Fibroblast of lung (primary cell): ENCODE data around the gene GUCA1C. TPM values are rescaled to one million over a fixed set of nuclear protein-coding genes. Genes with fewer than 3 reads are reported as not detected.

ENCODE experiments used
- DNase-seq, 2 donors: peaks; one replicate each; pipeline versions ENCODE4 v3.0.0 to v3.0.0-alpha.2; 2010; ENCODE audit warnings: low read depth in 2 of 2
- H2AFZ ChIP-seq: 2 replicates; pipeline ENCODE4 v1.5.1; 2012; ENCODE audit warnings: low read length, control low read depth, inconsistent platforms
- H3K27ac ChIP-seq: 2 replicates; pipeline ENCODE4 v1.5.1; 2011; ENCODE audit warnings: low read length, control low read depth; ENCODE audit not compliant: insufficient read depth
- H3K27me3 ChIP-seq: 2 replicates; pipeline ENCODE4 v1.5.1; 2011; ENCODE audit warnings: mild to moderate bottlenecking, low read length; ENCODE audit not compliant: control insufficient read depth, insufficient read depth
- H3K36me3 ChIP-seq: 2 replicates; pipeline ENCODE4 v1.5.1; 2011; ENCODE audit warnings: low read length; ENCODE audit not compliant: control insufficient read depth, insufficient read depth
- H3K4me1 ChIP-seq: 2 replicates; pipeline ENCODE4 v1.5.1; 2011; ENCODE audit warnings: low read length; ENCODE audit not compliant: control insufficient read depth, insufficient read depth; ENCODE audit errors: extremely low read depth
- H3K4me2 ChIP-seq: 2 replicates; pipeline ENCODE4 v1.5.1; 2011; ENCODE audit warnings: low read length, control low read depth; ENCODE audit not compliant: insufficient read depth; ENCODE audit errors: extremely low read depth
- H3K4me3 ChIP-seq, 4 experiments: fragments of 200-600 bp in 1 of 4; sonication (generic) in 1 of 4; replicated peaks in 1 of 4; 2 replicates each; pipeline ENCODE4 v1.5.1; 2011 to 2016; ENCODE audit warnings: low read length in 4 of 4, low read depth in 3 of 4, mild to moderate bottlenecking in 3 of 4, control low read depth in 2 of 4, inconsistent platforms in 1 of 4, mixed read lengths in 1 of 4; ENCODE audit not compliant: insufficient read depth in 1 of 4; ENCODE audit errors: control extremely low read depth in 1 of 4
- H3K79me2 ChIP-seq: 2 replicates; pipeline ENCODE4 v1.5.1; 2012; ENCODE audit warnings: mild to moderate bottlenecking, low read length, inconsistent platforms; ENCODE audit not compliant: control insufficient read depth, insufficient read depth
- H3K9ac ChIP-seq: 2 replicates; pipeline ENCODE4 v1.5.1; 2011; ENCODE audit warnings: mild to moderate bottlenecking, low read length, control low read depth; ENCODE audit not compliant: insufficient read depth
- H3K9me3 ChIP-seq: 2 replicates; pipeline ENCODE4 v1.5.1; 2012; ENCODE audit warnings: low read depth, low read length; ENCODE audit not compliant: control insufficient read depth, insufficient read depth
- H4K20me1 ChIP-seq: 2 replicates; pipeline ENCODE4 v1.5.1; 2011; ENCODE audit warnings: low read length; ENCODE audit not compliant: control insufficient read depth, insufficient read depth; ENCODE audit errors: extremely low read depth
- EZH2 ChIP-seq: IDR thresholded peaks from 2 replicates; pipeline ENCODE4 v1.5.1; 2012; ENCODE audit warnings: low read length, control low read depth, mild to moderate bottlenecking; ENCODE audit errors: missing control alignments
- polyA plus RNA-seq, 2 donors: library from polyadenylated mRNA; depleted of rRNA in 1 of 2; stranded (reverse) in 1 of 2; unstranded in 1 of 2; fragments of >200 nt; gene quantifications; 2 replicates each; pipeline ENCODE4 v1.2.1, GENCODE V29; 2011 to 2012; ENCODE audit warnings: missing spikeins in 1 of 2
- total RNA-seq: library from RNA; depleted of rRNA; stranded (reverse); fragments of >200 nt; gene quantifications from 2 replicates; pipeline ENCODE4 v1.2.1, GENCODE V29; 2014
- TF ChIP-seq, protein P1 (sequence below), 2 donors: IDR thresholded peaks in 1 of 2; conservative IDR thresholded peaks in 1 of 2; 1 replicate in 1 of 2; 2 replicates in 1 of 2; pipeline ENCODE4 v1.5.1; 2011 to 2012; ENCODE audit warnings: low read length in 2 of 2, control low read depth in 1 of 2, inconsistent platforms in 1 of 2, low read depth in 1 of 2, mild to moderate bottlenecking in 1 of 2

Gene GUCA1C
- total and polyA plus RNA-seq, 2 donors (not counting 1 experiment from before 2014, with no cell fraction given), result not detected

DNA sequence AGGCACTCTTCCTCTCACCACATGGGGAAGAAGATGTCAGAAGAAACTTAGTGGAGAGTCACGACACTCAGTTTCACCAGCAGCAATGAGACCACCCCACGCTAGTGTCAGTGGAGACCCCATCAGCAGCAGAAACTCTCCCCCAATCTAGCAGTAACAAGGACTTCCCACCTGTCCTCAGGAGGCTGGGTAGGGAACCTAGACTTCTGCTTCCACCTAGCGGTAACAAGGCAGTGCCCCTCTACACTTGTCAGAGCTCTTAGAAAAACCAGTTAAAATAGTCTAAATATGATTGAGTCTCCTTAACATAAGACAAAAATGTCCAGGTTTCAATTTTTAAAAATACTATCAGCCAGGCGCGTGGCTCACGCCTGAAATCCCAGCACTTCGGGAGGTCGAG, 73.8 kb downstream of the GUCA1C start:
- no peaks in the 10 kb centered on the region for H3K4me1 ChIP-seq
- no peak overlapping the region for H2AFZ ChIP-seq
- no peaks in the 10 kb centered on the region for H4K20me1 ChIP-seq
- H3K27me3 ChIP-seq, result no peaks in the 10 kb centered on the region
- no peak for TF ChIP-seq EZH2
- TF ChIP-seq, protein P1, sequence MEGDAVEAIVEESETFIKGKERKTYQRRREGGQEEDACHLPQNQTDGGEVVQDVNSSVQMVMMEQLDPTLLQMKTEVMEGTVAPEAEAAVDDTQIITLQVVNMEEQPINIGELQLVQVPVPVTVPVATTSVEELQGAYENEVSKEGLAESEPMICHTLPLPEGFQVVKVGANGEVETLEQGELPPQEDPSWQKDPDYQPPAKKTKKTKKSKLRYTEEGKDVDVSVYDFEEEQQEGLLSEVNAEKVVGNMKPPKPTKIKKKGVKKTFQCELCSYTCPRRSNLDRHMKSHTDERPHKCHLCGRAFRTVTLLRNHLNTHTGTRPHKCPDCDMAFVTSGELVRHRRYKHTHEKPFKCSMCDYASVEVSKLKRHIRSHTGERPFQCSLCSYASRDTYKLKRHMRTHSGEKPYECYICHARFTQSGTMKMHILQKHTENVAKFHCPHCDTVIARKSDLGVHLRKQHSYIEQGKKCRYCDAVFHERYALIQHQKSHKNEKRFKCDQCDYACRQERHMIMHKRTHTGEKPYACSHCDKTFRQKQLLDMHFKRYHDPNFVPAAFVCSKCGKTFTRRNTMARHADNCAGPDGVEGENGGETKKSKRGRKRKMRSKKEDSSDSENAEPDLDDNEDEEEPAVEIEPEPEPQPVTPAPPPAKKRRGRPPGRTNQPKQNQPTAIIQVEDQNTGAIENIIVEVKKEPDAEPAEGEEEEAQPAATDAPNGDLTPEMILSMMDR (conservative IDR thresholded peaks at IDR 0.05 in 1 of 2, IDR thresholded peaks at IDR 0.05 in 1 of 2; ENCODE audit: low read depth in 1 of 2, low read length in 2 of 2), result no peak
- no peaks in the 10 kb centered on the region for H3K9me3 ChIP-seq
- H3K27ac ChIP-seq, result no peak overlapping the region
- no peak overlapping the region for H3K4me3 ChIP-seq
- no peak overlapping the region for H3K9ac ChIP-seq
- H3K36me3 ChIP-seq, result no peaks in the 10 kb centered on the region
- H3K4me2 ChIP-seq, result no peak overlapping the region
- no peaks in the 10 kb centered on the region for H3K79me2 ChIP-seq
- no peak for DNase-seq

DNA sequence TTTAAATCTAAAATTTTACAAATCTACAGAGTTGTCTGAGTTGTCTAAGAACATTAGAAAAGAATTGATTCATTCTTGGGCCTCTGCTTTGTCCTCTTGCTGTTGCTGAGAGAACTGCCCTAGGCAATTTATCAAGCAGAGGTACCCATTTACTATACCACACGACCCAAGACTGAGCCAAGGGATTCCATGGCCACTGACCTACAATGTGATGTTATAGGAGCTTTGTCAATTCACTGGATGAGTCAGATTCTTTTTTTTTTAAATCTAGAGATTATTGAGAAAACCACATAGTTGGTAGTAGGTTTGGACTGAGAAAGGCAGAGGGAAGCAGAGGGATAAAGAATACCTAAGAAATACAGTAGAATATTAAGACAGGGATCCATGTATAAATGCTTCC, 75.8 kb downstream of the GUCA1C start:
- Histone ChIP-seq H2AFZ (no peak overlapping the region), H3K9ac (no peak overlapping the region), H3K4me1 (no peaks in the 10 kb centered on the region), H3K27me3 (no peaks in the 10 kb centered on the region), H3K36me3 (no peaks in the 10 kb centered on the region), H3K4me3 (no peak overlapping the region), H4K20me1 (no peaks in the 10 kb centered on the region), H3K4me2 (no peak overlapping the region), H3K79me2 (no peaks in the 10 kb centered on the region), H3K27ac (no peak overlapping the region), H3K9me3 (no peaks in the 10 kb centered on the region)
- no peak for TF ChIP-seq EZH2
- TF ChIP-seq, protein P1 (conservative IDR thresholded peaks at IDR 0.05 in 1 of 2, IDR thresholded peaks at IDR 0.05 in 1 of 2; ENCODE audit: low read depth in 1 of 2, low read length in 2 of 2), result no peak
- DNase-seq, result no peak

GRCh38 chr3:108863799-108864135, 89.9 kb downstream of the GUCA1C start:
- no peaks in the 10 kb centered on the region for H3K9me3 ChIP-seq
- no peak overlapping the region for H3K9ac ChIP-seq
- H3K4me2 ChIP-seq, result peak overlapping the region; percentile 44
- H3K27ac ChIP-seq, result no peak overlapping the region
- no peak overlapping the region for H3K4me3 ChIP-seq
- no peak for DNase-seq
- H3K27me3 ChIP-seq, result no peaks in the 10 kb centered on the region
- H4K20me1 ChIP-seq, result no peaks in the 10 kb centered on the region
- H3K79me2 ChIP-seq, result no peaks in the 10 kb centered on the region
- no peak overlapping the region for H2AFZ ChIP-seq
- TF ChIP-seq, protein P1 (conservative IDR thresholded peaks at IDR 0.05 in 1 of 2, IDR thresholded peaks at IDR 0.05 in 1 of 2; ENCODE audit: low read depth in 1 of 2, low read length in 2 of 2), result no peak
- TF ChIP-seq EZH2, result no peak
- H3K4me1 ChIP-seq, result no peaks in the 10 kb centered on the region
- no peaks in the 10 kb centered on the region for H3K36me3 ChIP-seq
